Measurements from ENCODE around the gene CCDC69. TPM values are rescaled to one million over a fixed set of nuclear protein-coding genes. Genes with fewer than 3 reads are reported as not detected.
A peak's percentile ranks its signal among the peaks of the same experiment; 100 is the strongest.

The CCDC69 gene
- total RNA-seq, 1 donor from 2014 or later, result 4.4 TPM

- H3K27me3 ChIP-seq (ENCODE audit: control insufficient read depth, insufficient read depth, low read length), result no peaks in the 10 kb centered on the region
- no peak for TF ChIP-seq CTCF (IDR thresholded peaks at IDR 0.05; ENCODE audit: insufficient read depth, low read length, poor library complexity, severe bottlenecking)
Observed at GRCh38 chr5:151205411-151205810, 18.5 kb downstream of the CCDC69 start.

GRCh38 chr5:151204051-151204450 lies 19.8 kb downstream of the CCDC69 start:
- Histone ChIP-seq H3K36me3 (ENCODE audit: control insufficient read depth, insufficient read depth, low read length) (no peaks in the 10 kb centered on the region), H3K4me3 (ENCODE audit: low read depth, low read length) (no peak overlapping the region), H3K27me3 (ENCODE audit: control insufficient read depth, insufficient read depth, low read length) (no peaks in the 10 kb centered on the region)
- DNase-seq (ENCODE audit: low read depth), result no peak
- no peak for TF ChIP-seq CTCF (IDR thresholded peaks at IDR 0.05; ENCODE audit: insufficient read depth, low read length, poor library complexity, severe bottlenecking)

More at GRCh38 chr5:151205411-151205810, 18.5 kb downstream of the CCDC69 start:
- DNase-seq (ENCODE audit: low read depth), result no peak
- Histone ChIP-seq H3K4me3 (ENCODE audit: low read depth, low read length) (no peak overlapping the region), H3K36me3 (ENCODE audit: control insufficient read depth, insufficient read depth, low read length) (no peaks in the 10 kb centered on the region)

GRCh38 chr5:151202381-151203139 lies 21.3 kb downstream of the CCDC69 start:
- Histone ChIP-seq H3K27me3 (ENCODE audit: control insufficient read depth, insufficient read depth, low read length) (no peaks in the 10 kb centered on the region), H3K36me3 (ENCODE audit: control insufficient read depth, insufficient read depth, low read length) (no peaks in the 10 kb centered on the region), H3K4me3 (ENCODE audit: low read depth, low read length) (no peak overlapping the region)
- peak; percentile 9 for DNase-seq (ENCODE audit: low read depth)
- TF ChIP-seq CTCF (IDR thresholded peaks at IDR 0.05; ENCODE audit: insufficient read depth, low read length, poor library complexity, severe bottlenecking), result no peak

- DNase-seq (ENCODE audit: low read depth), result no peak
- Histone ChIP-seq H3K4me3 (ENCODE audit: low read depth, low read length) (no peak overlapping the region), H3K36me3 (ENCODE audit: control insufficient read depth, insufficient read depth, low read length) (no peaks in the 10 kb centered on the region), H3K27me3 (ENCODE audit: control insufficient read depth, insufficient read depth, low read length) (no peaks in the 10 kb centered on the region)
- TF ChIP-seq CTCF (IDR thresholded peaks at IDR 0.05; ENCODE audit: insufficient read depth, low read length, poor library complexity, severe bottlenecking), result no peak
Observed at GRCh38 chr5:151200913-151201595, 22.8 kb downstream of the CCDC69 start.

GRCh38 chr5:151199581-151200185 lies 24.2 kb downstream of the CCDC69 start:
- no peak overlapping the region for H3K4me3 ChIP-seq (ENCODE audit: low read depth, low read length)
- no peak for TF ChIP-seq CTCF (IDR thresholded peaks at IDR 0.05; ENCODE audit: insufficient read depth, low read length, poor library complexity, severe bottlenecking)
- H3K27me3 ChIP-seq (ENCODE audit: control insufficient read depth, insufficient read depth, low read length), result no peaks in the 10 kb centered on the region
- H3K36me3 ChIP-seq (ENCODE audit: control insufficient read depth, insufficient read depth, low read length), result no peaks in the 10 kb centered on the region
- DNase-seq (ENCODE audit: low read depth), result no peak
